NB4 (cell line): ENCODE data around the gene ATP6V1F.

ENCODE experiments used
- POLR2A ChIP-seq: IDR thresholded peaks from 2 replicates; pipeline ENCODE4 v1.6.1; 2011; ENCODE audit warnings: mild to moderate bottlenecking; ENCODE audit not compliant: insufficient read length; ENCODE audit errors: extremely low read depth
- TF ChIP-seq, protein P1 (sequence below): IDR thresholded peaks from one replicate; pipeline ENCODE4 v1.5.1; 2012; ENCODE audit warnings: low read depth, low read length
- TF ChIP-seq, protein P2 (sequence below): IDR thresholded peaks from 2 replicates; pipeline ENCODE4 v1.6.1; 2011; ENCODE audit warnings: low read depth, low read length

DNA sequence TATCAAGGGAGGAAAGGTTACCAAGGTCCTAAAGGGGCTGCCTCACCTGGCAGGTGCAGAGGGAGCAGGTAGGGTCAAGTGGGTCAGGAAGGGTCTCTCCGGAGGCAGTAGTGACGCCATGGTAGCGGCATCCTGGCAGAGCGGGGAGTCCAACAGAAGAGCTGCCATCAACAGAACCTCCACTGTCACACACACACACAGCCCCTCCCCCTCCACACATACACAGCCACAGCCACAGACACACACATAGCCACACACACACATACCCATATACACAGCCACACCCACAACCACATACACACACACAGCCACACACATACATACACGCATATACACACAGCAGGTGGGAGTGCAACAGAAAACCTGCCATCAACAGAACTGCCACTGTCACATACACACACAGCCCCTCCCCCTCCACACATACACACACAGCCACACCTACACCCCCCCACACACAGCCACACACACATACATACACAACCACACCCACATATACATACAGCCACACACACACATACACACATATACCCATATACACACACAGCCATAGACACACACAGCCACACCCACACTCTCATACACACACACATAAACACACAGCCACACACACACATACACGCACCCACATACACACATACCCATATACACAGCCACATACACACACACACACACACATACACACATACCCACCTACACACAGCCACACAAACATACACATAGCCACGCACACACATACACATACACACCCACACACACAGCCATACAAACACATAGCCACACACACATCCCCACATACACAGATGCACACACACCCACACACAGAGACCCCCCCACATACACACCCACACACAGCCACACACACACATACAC, 24.7 kb downstream of the ATP6V1F start:
- TF ChIP-seq, protein P1, sequence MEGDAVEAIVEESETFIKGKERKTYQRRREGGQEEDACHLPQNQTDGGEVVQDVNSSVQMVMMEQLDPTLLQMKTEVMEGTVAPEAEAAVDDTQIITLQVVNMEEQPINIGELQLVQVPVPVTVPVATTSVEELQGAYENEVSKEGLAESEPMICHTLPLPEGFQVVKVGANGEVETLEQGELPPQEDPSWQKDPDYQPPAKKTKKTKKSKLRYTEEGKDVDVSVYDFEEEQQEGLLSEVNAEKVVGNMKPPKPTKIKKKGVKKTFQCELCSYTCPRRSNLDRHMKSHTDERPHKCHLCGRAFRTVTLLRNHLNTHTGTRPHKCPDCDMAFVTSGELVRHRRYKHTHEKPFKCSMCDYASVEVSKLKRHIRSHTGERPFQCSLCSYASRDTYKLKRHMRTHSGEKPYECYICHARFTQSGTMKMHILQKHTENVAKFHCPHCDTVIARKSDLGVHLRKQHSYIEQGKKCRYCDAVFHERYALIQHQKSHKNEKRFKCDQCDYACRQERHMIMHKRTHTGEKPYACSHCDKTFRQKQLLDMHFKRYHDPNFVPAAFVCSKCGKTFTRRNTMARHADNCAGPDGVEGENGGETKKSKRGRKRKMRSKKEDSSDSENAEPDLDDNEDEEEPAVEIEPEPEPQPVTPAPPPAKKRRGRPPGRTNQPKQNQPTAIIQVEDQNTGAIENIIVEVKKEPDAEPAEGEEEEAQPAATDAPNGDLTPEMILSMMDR: no peak
- no peak for TF ChIP-seq POLR2A
- TF ChIP-seq, protein P2, sequence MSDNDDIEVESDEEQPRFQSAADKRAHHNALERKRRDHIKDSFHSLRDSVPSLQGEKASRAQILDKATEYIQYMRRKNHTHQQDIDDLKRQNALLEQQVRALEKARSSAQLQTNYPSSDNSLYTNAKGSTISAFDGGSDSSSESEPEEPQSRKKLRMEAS: no peak
